HEK293T (cell line): ENCODE results near the gene IDH3A.

Experiments
- BHLHE40 ChIP-seq: fragments of 450-650 bp; IDR thresholded peaks from 2 replicates; pipeline ENCODE4 v1.6.1; 2016; ENCODE audit warnings: mild to moderate bottlenecking, moderate library complexity, borderline replicate concordance
- CTBP1 ChIP-seq: fragments of 450-650 bp; IDR thresholded peaks from 2 replicates; pipeline ENCODE4 v1.6.1; 2016; ENCODE audit warnings: borderline replicate concordance
- FOXA1 ChIP-seq: fragments of 450-650 bp; IDR thresholded peaks from 2 replicates; pipeline ENCODE4 v1.6.1; 2016; ENCODE audit warnings: mild to moderate bottlenecking
- FOXM1 ChIP-seq: fragments of 450-650 bp; IDR thresholded peaks from 2 replicates; pipeline ENCODE4 v1.6.1; 2017; ENCODE audit warnings: mild to moderate bottlenecking, borderline replicate concordance
- PKNOX1 ChIP-seq: fragments of 450-650 bp; IDR thresholded peaks from 2 replicates; pipeline ENCODE4 v1.6.1; 2016

GRCh38 chr15:78149805-78150751 is 916 bp downstream of the IDH3A start:
- no peak for TF ChIP-seq FOXM1
- no peak for TF ChIP-seq CTBP1
- TF ChIP-seq FOXA1, result no peak
- no peak for TF ChIP-seq PKNOX1
- TF ChIP-seq BHLHE40, result no peak
